Activated B cell treated with CpG ODN at 0.5 μM for 24 hours (primary cell): Measurements from ENCODE around the gene ANKRD42. TPM values are rescaled to one million over a fixed set of nuclear protein-coding genes. Genes with fewer than 3 reads are reported as not detected.

Experiments
- ATAC-seq: fragments of 200-7000 bp; cut with Tn5 transposase; one replicate; pipeline ENCODE4 v1.10.0; 2021; ENCODE audit warnings: low read depth, mild to moderate bottlenecking, moderate library complexity
- CTCF ChIA-PET: fragments of 350-600 bp; sonication (Branson Sonifier 250); formaldehyde crosslinking; loops from one replicate; lab custom pipeline; 2021; ENCODE audit warnings: antibody characterized with exemption; lab: Charles Lee
- POLR2A ChIA-PET: fragments of 350-600 bp; sonication (Branson Sonifier 250); formaldehyde crosslinking; loops from one replicate; lab custom pipeline; 2021; ENCODE audit warnings: antibody characterized with exemption; lab: Charles Lee
- DNase-seq: peaks from one replicate; pipeline ENCODE4 v3.0.0; 2022
- H3K27ac Mint-ChIP-seq: one replicate; pipeline ENCODE4 v1.8.0; 2020; ENCODE audit warnings: mixed read lengths
- H3K27me3 Mint-ChIP-seq: one replicate; pipeline ENCODE4 v1.8.0; 2021; ENCODE audit warnings: mixed read lengths
- H3K36me3 Mint-ChIP-seq: one replicate; pipeline ENCODE4 v1.8.0; 2021; ENCODE audit warnings: low read depth, mixed read lengths
- H3K4me1 Mint-ChIP-seq: one replicate; pipeline ENCODE4 v1.8.0; 2021; ENCODE audit warnings: mixed read lengths
- H3K4me3 Mint-ChIP-seq: one replicate; pipeline ENCODE4 v1.8.0; 2020; ENCODE audit warnings: mild to moderate bottlenecking, mixed read lengths
- H3K9me3 Mint-ChIP-seq: one replicate; pipeline ENCODE4 v1.8.0; 2020; ENCODE audit warnings: mixed read lengths
- intact Hi-C: fragments of 100-400 bp; cut with micrococcal nuclease; formaldehyde crosslinking; loops from one replicate; pipeline ENCODE4 v1.15.1; 2024
- total RNA-seq: library from RNA; stranded (reverse); gene quantifications from 2 replicates; pipeline ENCODE4 v1.2.3, GENCODE V29; 2022
- TF ChIP-seq, protein P1 (sequence below): fragments of 200-600 bp; IDR thresholded peaks from one replicate; pipeline ENCODE4 v1.8.0; 2022; ENCODE audit warnings: antibody characterized with exemption, mild to moderate bottlenecking

ANKRD42 gene
- total RNA-seq, 1 donor from 2014 or later: 7.4 TPM

DNA sequence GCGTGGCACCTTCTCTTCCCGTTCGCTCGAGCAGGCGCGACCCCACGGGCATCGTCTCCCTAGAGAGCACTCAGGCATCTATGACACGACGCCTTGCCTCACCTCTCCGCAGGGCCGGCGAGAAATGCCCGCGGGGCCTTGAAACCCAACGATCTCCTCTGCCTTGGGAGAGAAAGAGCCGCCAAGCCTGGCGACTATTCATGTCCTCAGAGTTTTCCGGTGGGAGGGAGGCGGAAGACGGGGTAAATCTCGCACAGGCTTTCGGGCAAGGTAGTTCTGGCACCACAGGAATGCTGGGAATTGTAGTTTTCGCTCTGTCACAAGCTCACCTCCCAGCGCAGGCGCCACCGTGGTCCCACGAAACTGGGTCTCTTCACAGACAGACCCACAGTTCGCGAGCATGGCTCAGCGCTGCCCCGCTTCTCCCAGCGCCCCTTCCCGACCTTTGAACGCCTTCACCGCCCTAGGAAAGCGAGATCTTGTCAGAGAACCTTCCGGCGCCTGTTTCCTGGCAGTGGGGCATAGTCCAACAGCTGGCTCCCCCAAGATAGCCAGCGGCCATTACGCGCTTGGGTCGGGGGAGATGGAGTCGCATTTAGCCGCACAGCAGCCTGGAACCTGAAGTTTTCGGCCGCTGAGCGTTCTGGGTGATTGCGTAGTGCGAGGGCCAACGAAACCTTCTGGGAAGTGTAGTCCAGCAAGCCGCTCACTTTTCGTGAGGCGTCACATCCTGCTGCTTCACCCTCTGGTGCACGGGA is 92.4 kb downstream of the ANKRD42 start, which contains the start of gene CCDC90B:
Gene CCDC90B, minus strand, starts transcription at position 597 of the 758 bp plus-strand sequence. Its CDS starts 395 bp downstream, at position 202.
- H3K4me1 Mint-ChIP-seq: peaks cover 61% of the 10 kb centered on the region
- intact Hi-C loops: loop anchor here (1.0 to 2.0 kb wide), 5 partner anchors 93 to 385 kb away; partner anchors contain the start of genes ANKRD42 and DDIAS
- H3K36me3 Mint-ChIP-seq: peaks cover 15% of the 10 kb centered on the region
- TF ChIP-seq, protein P1, sequence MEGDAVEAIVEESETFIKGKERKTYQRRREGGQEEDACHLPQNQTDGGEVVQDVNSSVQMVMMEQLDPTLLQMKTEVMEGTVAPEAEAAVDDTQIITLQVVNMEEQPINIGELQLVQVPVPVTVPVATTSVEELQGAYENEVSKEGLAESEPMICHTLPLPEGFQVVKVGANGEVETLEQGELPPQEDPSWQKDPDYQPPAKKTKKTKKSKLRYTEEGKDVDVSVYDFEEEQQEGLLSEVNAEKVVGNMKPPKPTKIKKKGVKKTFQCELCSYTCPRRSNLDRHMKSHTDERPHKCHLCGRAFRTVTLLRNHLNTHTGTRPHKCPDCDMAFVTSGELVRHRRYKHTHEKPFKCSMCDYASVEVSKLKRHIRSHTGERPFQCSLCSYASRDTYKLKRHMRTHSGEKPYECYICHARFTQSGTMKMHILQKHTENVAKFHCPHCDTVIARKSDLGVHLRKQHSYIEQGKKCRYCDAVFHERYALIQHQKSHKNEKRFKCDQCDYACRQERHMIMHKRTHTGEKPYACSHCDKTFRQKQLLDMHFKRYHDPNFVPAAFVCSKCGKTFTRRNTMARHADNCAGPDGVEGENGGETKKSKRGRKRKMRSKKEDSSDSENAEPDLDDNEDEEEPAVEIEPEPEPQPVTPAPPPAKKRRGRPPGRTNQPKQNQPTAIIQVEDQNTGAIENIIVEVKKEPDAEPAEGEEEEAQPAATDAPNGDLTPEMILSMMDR: no peak
- peak; percentile 88 for ATAC-seq
- peak within 1 kb of the TSS; percentile 99 for H3K4me3 Mint-ChIP-seq
- DNase-seq: peak; percentile 86
- ChIA-PET CTCF (interaction anchor here (1.1 to 1.5 kb wide), 2 partner anchors 385 to 438 kb away, joined by 3 to 7 read pairs; partner anchors contain the start of genes DDIAS and PRCP), POLR2A (interaction anchor here (0.9 to 2.6 kb wide), 13 partner anchors 10 to 439 kb away, joined by 3 to 31 read pairs (median 5); partner anchors contain the start of genes ANKRD42, DDIAS, PCF11 and PRCP)
- H3K27ac Mint-ChIP-seq: peak within 1 kb of the TSS; percentile 100
- H3K9me3 Mint-ChIP-seq: no peaks in the 10 kb centered on the region
- no peaks in the 10 kb centered on the region for H3K27me3 Mint-ChIP-seq

DNA sequence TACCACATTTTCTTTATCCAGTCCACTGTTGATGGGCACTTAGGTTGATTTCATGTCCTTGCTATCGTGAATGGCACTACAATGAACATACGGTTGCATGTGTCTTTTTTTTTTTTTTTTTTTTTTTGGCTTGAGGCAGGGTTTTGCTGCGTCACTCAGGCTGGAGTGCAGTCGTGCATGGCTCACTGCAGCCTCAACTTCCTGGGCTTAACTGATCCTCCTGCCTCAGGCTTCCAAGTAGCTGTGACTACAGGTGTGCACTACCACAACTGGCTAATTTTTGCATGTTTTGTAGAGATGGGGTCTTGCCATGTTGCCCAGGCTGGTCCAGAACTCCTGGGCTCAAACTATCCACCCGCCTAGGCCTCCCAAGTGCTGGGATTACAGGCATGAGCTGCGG is 94.1 kb downstream of the ANKRD42 start:
- TF ChIP-seq, protein P1: no peak
- ChIA-PET POLR2A (interaction anchor here (0.6 kb wide), 1 partner anchor 240 kb away, joined by 3 read pairs; no protein-coding TSS in a partner anchor), CTCF (no interaction called here)
- peaks cover 52% of the 10 kb centered on the region for H3K4me1 Mint-ChIP-seq
- no peak for ATAC-seq
- intact Hi-C loops: loop anchor here (2.0 kb wide), 1 partner anchor 225 kb away; no protein-coding TSS in a partner anchor
- H3K9me3 Mint-ChIP-seq: no peaks in the 10 kb centered on the region
- peaks cover 10% of the 10 kb centered on the region for H3K36me3 Mint-ChIP-seq
- no peak overlapping the region for H3K4me3 Mint-ChIP-seq
- DNase-seq: no peak
- H3K27me3 Mint-ChIP-seq: no peaks in the 10 kb centered on the region
- H3K27ac Mint-ChIP-seq: no peak overlapping the region

DNA sequence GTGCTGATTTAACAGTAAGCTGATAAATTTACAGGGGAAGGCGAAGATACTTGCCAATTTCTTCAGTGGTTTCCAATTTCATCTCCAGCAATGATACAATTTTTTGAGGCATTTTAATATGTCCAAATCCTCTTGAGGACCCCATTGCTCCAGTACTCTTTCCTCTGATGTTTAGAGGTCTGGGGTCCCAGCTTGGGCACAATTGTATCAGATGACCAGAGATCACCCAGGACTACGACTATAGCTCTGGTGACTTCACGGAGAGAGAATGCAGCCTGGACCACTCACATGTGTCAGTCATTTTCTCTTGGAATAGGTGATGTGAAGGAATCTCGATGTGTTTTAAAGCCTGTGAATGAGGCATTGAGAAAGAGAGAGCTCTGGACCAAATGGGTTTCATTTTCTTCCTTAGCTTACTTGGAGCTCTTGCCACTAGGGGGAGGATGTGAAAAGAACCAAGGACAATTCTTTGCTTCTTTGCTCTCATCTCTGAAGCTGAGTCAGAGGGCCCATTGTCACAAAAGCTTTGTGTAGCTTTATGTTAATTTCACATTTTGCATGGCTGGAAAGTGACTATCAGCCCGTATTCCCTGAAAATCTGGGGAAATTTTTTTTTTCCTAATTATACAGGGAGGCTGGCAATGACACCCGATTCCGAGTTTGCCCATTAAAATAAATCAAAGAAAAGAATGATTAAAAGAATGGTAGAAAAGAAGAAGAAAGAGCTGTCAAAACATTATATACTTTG is 99.4 kb downstream of the ANKRD42 start:
- DNase-seq (no peak), ATAC-seq (peak; percentile 79)
- ChIA-PET CTCF (interaction anchor here (0.8 to 4.9 kb wide), 14 partner anchors 10 to 534 kb away, joined by 3 to 61 read pairs (median 4); partner anchors contain the start of gene DDIAS), POLR2A (interaction anchor here (0.6 to 1.2 kb wide), 3 partner anchors 392 to 629 kb away, joined by 3 to 5 read pairs (median 4); partner anchors contain the start of gene PRCP)
- H3K4me3 Mint-ChIP-seq: peak overlapping the region; percentile 21
- TF ChIP-seq, protein P1: no peak
- intact Hi-C loops: loop anchor here (1.0 kb wide), 3 partner anchors 431 to 527 kb away; no protein-coding TSS in a partner anchor
- H3K4me1 Mint-ChIP-seq: peaks cover 14% of the 10 kb centered on the region
- H3K36me3 Mint-ChIP-seq: no peaks in the 10 kb centered on the region
- H3K27ac Mint-ChIP-seq: no peak overlapping the region
- no peaks in the 10 kb centered on the region for H3K27me3 Mint-ChIP-seq
- no peaks in the 10 kb centered on the region for H3K9me3 Mint-ChIP-seq

DNA sequence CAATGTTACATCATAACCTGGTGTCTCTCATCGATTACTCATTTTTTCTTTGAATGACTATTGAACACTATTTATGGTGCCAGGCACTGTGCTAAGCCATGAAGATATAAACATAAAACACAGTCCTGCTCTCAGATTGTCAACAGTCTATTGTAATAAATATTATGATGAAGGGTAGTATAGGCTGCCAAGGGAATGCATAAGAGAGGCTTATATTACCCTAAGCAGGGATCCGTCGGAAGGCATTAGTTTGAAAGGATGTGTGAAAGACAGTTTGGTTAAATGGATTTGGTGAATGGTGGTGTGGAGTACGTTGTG is 99.9 kb downstream of the ANKRD42 start:
- Mint-ChIP-seq H3K4me3 (no peak overlapping the region), H3K27me3 (no peaks in the 10 kb centered on the region), H3K36me3 (no peaks in the 10 kb centered on the region), H3K27ac (no peak overlapping the region), H3K9me3 (no peaks in the 10 kb centered on the region), H3K4me1 (peaks cover 14% of the 10 kb centered on the region)
- no peak for ATAC-seq
- no peak for DNase-seq
- TF ChIP-seq, protein P1: no peak
- ChIA-PET CTCF (interaction anchor here (1.0 to 4.9 kb wide), 10 partner anchors 10 to 524 kb away, joined by 3 to 61 read pairs (median 5); no protein-coding TSS in a partner anchor), POLR2A (interaction anchor here (1.2 kb wide), 1 partner anchor 393 kb away, joined by 3 read pairs; the partner anchor contains the start of gene PRCP)
- intact Hi-C loops: loop anchor here (1.0 kb wide), 3 partner anchors 431 to 527 kb away; no protein-coding TSS in a partner anchor
